Right lobe of liver (tissue), 4 donors: Measurements from ENCODE around the gene SCN5A.

ENCODE experiments used
- CTCF ChIP-seq, 4 donors: fragments of 200-600 bp in 3 of 4; fragments of 450-650 bp in 1 of 4; IDR thresholded peaks; one replicate each; pipeline versions ENCODE4 v1.5.1 to v1.8.0; 2016 to 2022; ENCODE audit warnings: antibody characterized with exemption in 4 of 4, mild to moderate bottlenecking in 2 of 4
- POLR2A ChIP-seq: fragments of 450-650 bp; IDR thresholded peaks from one replicate; pipeline ENCODE4 v1.6.1; 2017; ENCODE audit warnings: antibody characterized with exemption, mild to moderate bottlenecking
- donor health status: DM: no; HTN: no; CAD: no.
- donor health status: DM: no; HTN: no; CAD: no.
- donor health status: DM: no; HTN: yes; CAD: no.

DNA sequence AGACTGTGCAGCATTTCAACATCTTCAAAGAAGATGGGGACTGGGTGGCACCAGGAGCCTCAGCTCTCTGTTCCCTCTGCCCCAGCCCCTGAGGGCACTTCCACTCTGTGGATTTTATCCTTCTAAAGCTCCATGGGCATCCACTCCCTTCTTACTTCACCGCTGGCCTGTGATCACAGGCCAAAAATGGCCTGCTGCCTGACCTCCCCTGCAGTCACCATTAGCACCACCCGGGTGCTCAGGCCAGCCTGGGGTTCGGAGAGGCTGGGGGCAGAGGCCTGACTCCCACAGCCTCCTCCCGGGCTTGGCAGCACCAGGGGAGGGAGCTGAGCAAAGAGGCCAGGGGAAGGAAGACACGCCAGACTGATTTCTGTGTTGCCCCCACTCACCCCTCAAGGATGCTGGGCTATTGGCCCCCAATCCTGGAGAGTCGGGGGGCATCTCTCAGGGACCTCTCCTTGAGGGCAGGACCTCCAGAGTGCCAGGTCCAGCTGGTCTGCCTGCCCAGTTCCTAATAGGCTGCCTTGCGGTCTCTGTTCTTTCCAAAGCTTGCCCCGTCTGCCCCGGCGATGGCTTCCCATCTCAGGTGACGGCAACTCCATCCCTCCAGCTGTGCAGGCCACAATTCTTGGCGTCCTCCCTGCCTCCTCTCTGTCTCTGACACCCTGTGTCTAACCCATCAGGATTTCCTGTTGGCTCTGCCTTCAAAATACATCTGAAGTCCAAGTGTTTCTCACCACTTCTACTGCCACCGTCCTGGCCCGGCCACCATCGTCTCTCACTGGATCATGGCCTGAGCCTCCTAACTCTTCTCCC is 86.2 kb downstream of the SCN5A start:
- TF ChIP-seq CTCF (IDR thresholded peaks at IDR 0.05): no peak
- TF ChIP-seq POLR2A: no peak
